ENCODE data around the gene LIG1. TPM values are rescaled to one million over a fixed set of nuclear protein-coding genes. Genes with fewer than 3 reads are reported as not detected.

The LIG1 gene
- 15.5 and 66.3 TPM in 2 replicates for total RNA-seq

DNA sequence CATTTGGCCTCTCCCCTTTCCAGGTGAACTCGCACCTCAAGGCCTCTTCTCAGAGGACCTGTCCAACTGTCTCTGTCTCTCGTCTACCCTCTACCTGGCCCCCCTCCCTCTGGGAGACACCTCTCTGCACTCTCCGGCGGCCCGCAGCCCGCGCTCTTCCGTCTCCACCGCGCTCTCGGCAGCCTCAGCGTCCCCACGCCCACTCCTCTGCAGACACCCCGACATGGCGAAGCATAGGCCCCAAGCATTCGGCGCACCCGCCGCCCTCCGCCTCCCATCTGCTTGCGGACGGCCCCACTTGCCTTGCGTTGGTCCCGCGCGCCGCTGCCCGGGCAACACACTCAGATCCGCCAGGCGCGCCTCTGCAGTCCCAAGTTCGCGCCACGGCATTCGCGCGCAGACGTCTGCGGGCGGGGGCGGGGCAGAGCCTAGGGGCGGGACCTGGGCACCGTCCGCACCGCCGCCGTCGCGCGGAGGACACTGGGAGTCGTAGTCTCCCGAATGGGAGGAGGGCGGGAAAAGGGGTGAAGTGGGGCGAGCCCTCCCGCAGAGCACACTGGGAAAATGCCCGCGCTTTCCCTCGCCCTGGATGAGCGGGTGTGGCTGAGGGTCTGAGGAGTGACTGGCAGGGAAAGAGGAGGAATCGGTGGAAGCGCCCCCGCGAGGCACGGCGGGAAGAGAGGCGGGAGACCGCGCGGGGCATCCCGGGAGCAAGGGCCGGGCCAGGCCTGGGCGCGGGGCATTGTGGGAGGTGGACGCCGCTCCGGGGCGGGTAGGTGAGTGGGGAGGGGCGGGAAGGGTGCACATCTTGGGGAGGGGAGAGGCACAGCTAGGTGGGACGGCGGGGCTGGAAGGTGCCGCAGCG, at the start of gene LIG1, which contains the start of gene ZSWIM9:
Gene LIG1, minus strand, starts transcription at position 406 of the 865 bp plus-strand sequence. CDS start 4,778 bp downstream, outside the sequence.
Gene ZSWIM9, plus strand, starts transcription at position 742 of the 865 bp plus-strand sequence. CDS start 1,123 bp downstream, outside the sequence.

GRCh38 chr19:48110350-48110966, 59.7 kb downstream of the LIG1 start, which contains the start of gene PLA2G4C:
PLA2G4C (minus strand) TSS chr19:48110817; CDS start chr19:48106529, 4,288 bp downstream.

Other genes with a start within 250 kb of the LIG1 start
- gene BSPH1, start 178.2 kb downstream of the LIG1 start, total RNA-seq, result not detected in 2 replicates
- gene ELSPBP1, start 175.7 kb downstream of the LIG1 start, total RNA-seq, result not detected in 2 replicates
- gene CABP5, start 126.3 kb downstream of the LIG1 start, total RNA-seq, result not detected in 2 replicates
- 1.1 and 7.0 TPM in 2 replicates for gene PLA2G4C, start 59.5 kb downstream of the LIG1 start, total RNA-seq
- 2.3 and 3.8 TPM in 2 replicates for gene ZSWIM9, start 336 bp upstream of the LIG1 start, total RNA-seq
- gene CARD8, start 85.6 kb upstream of the LIG1 start, total RNA-seq, result 13.0 and 13.2 TPM in 2 replicates
- gene ZNF114, start 99.7 kb upstream of the LIG1 start, total RNA-seq, result 0.33 and 0.89 TPM in 2 replicates
- 142 and 190 TPM in 2 replicates for gene EMP3, start 155.2 kb upstream of the LIG1 start, total RNA-seq
- gene TMEM143, start 193.6 kb upstream of the LIG1 start, total RNA-seq, result 3.7 and 8.6 TPM in 2 replicates
- gene SYNGR4, start 194.0 kb upstream of the LIG1 start, total RNA-seq, result 0.51 TPM in 1 of 2 replicates, not detected in the other
- 167 and 216 TPM in 2 replicates for gene KDELR1, start 221.2 kb upstream of the LIG1 start, total RNA-seq
- 0.49 and 1.3 TPM in 2 replicates for gene GRIN2D, start 223.3 kb upstream of the LIG1 start, total RNA-seq

Data from mesangial cell (primary cell).